Caco-2 (cell line): ENCODE measurements around the gene SHROOM3. TPM values are rescaled to one million over a fixed set of nuclear protein-coding genes. Genes with fewer than 3 reads are reported as not detected.

ENCODE experiments used
- BruUV-seq: library from RNA; stranded (reverse); fragments of 400-500 nt; replicated peaks from 2 replicates; lab custom pipeline; 2021; lab: Mats Ljungman, UMichigan
- CTCF ChIA-PET: fragments of 300-600 bp; sonication (Branson Sonifier 250); formaldehyde crosslinking; loops from one replicate; lab custom pipeline; 2022; ENCODE audit warnings: antibody characterized with exemption; lab: Charles Lee
- POLR2A ChIA-PET: fragments of 300-600 bp; sonication (Branson Sonifier 250); formaldehyde crosslinking; loops from one replicate; lab custom pipeline; 2022; ENCODE audit warnings: antibody characterized with exemption; lab: Charles Lee
- DNase-seq, 2 experiments: peaks; one replicate each; pipeline versions ENCODE4 v3.0.0 to v3.0.0-alpha.2; 2020 to 2022
- H3K27me3 ChIP-seq: replicated peaks from 2 replicates; pipeline ENCODE4 v1.6.0; 2011; ENCODE audit warnings: low read length; ENCODE audit not compliant: control insufficient read depth, insufficient read depth
- H3K36me3 ChIP-seq: 2 replicates; pipeline ENCODE4 v1.5.1; 2011; ENCODE audit warnings: low read length; ENCODE audit not compliant: control insufficient read depth, insufficient read depth
- H3K4me1 ChIP-seq: fragments of 250-450 bp; sonication (Bioruptor Pico); 2 replicates; pipeline ENCODE4 v1.5.1; 2020; ENCODE audit warnings: mild to moderate bottlenecking
- H3K4me3 ChIP-seq: 2 replicates; pipeline ENCODE4 v1.5.1; 2011; ENCODE audit warnings: low read depth, mild to moderate bottlenecking, control low read depth, low read length
- H3K9me3 ChIP-seq: fragments of 250-450 bp; sonication (Bioruptor Pico); 2 replicates; pipeline ENCODE4 v1.5.1; 2020; ENCODE audit warnings: mild to moderate bottlenecking, moderate library complexity
- H3K27ac Mint-ChIP-seq: one replicate; pipeline ENCODE4 v1.8.0; 2022; ENCODE audit warnings: mixed read lengths; ENCODE audit not compliant: unreplicated experiment
- H3K27me3 Mint-ChIP-seq: one replicate; pipeline ENCODE4 v1.8.0; 2022; ENCODE audit warnings: mixed read lengths; ENCODE audit not compliant: insufficient read depth, unreplicated experiment
- H3K36me3 Mint-ChIP-seq: one replicate; pipeline ENCODE4 v1.8.0; 2022; ENCODE audit warnings: mild to moderate bottlenecking, mixed read lengths; ENCODE audit not compliant: insufficient read depth, unreplicated experiment
- H3K4me1 Mint-ChIP-seq: one replicate; pipeline ENCODE4 v1.8.0; 2022; ENCODE audit warnings: low read depth, mixed read lengths; ENCODE audit not compliant: unreplicated experiment
- H3K4me3 Mint-ChIP-seq: one replicate; pipeline ENCODE4 v1.8.0; 2022; ENCODE audit warnings: mild to moderate bottlenecking, moderate library complexity, mixed read lengths; ENCODE audit not compliant: unreplicated experiment
- H3K9me3 Mint-ChIP-seq: one replicate; pipeline ENCODE4 v1.8.0; 2022; ENCODE audit warnings: mixed read lengths; ENCODE audit not compliant: unreplicated experiment
- intact Hi-C: fragments of 100-400 bp; cut with micrococcal nuclease; formaldehyde crosslinking; loops from one replicate; pipeline ENCODE4 v1.10.0; 2022; ENCODE audit not compliant: unreplicated experiment
- total RNA-seq: library from RNA; stranded (reverse); gene quantifications from 2 replicates; pipeline ENCODE4 v1.2.3, GENCODE V29; 2022
- TF ChIP-seq, protein P1 (sequence below), 2 experiments: fragments of 200-600 bp in 1 of 2; IDR thresholded peaks; 1 replicate in 1 of 2; 2 replicates in 1 of 2; pipeline versions ENCODE4 v1.5.1 to v1.8.0; 2011 to 2022; ENCODE audit warnings: antibody characterized with exemption in 1 of 2, control low read depth in 1 of 2, inconsistent platforms in 1 of 2, low read depth in 1 of 2, low read length in 1 of 2, mild to moderate bottlenecking in 1 of 2, moderate library complexity in 1 of 2; ENCODE audit not compliant: insufficient read depth in 1 of 2, severe bottlenecking in 1 of 2, unreplicated experiment in 1 of 2

Gene SHROOM3
- total RNA-seq, 1 experiment from 2014 or later = 16.3 TPM

- ChIA-PET POLR2A (no interaction called here), CTCF (no interaction called here)
- Histone ChIP-seq H3K4me1 (peaks cover 18% of the 10 kb centered on the region), H3K36me3 (no peaks in the 10 kb centered on the region), H3K9me3 (peaks cover 5% of the 10 kb centered on the region), H3K27me3 (no peaks in the 10 kb centered on the region), H3K4me3 (no peak overlapping the region)
- Mint-ChIP-seq H3K27me3 (no peaks in the 10 kb centered on the region), H3K4me3 (no peak overlapping the region), H3K36me3 (no peaks in the 10 kb centered on the region), H3K9me3 (peaks cover 15% of the 10 kb centered on the region), H3K4me1 (no peaks in the 10 kb centered on the region), H3K27ac (peak overlapping the region; percentile 85)
- intact Hi-C loops = no loop called here
- DNase-seq = no peak
- BruUV-seq = no TSS peak
- TF ChIP-seq, protein P1, sequence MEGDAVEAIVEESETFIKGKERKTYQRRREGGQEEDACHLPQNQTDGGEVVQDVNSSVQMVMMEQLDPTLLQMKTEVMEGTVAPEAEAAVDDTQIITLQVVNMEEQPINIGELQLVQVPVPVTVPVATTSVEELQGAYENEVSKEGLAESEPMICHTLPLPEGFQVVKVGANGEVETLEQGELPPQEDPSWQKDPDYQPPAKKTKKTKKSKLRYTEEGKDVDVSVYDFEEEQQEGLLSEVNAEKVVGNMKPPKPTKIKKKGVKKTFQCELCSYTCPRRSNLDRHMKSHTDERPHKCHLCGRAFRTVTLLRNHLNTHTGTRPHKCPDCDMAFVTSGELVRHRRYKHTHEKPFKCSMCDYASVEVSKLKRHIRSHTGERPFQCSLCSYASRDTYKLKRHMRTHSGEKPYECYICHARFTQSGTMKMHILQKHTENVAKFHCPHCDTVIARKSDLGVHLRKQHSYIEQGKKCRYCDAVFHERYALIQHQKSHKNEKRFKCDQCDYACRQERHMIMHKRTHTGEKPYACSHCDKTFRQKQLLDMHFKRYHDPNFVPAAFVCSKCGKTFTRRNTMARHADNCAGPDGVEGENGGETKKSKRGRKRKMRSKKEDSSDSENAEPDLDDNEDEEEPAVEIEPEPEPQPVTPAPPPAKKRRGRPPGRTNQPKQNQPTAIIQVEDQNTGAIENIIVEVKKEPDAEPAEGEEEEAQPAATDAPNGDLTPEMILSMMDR (IDR thresholded peaks at IDR 0.05; ENCODE audit: insufficient read depth in 1 of 2, low read depth in 1 of 2, low read length in 1 of 2, severe bottlenecking in 1 of 2, unreplicated experiment in 1 of 2) = no peak
Measured at GRCh38 chr4:76458825-76459224, 23.8 kb downstream of the SHROOM3 start.

GRCh38 chr4:76459291-76459723 lies 24.3 kb downstream of the SHROOM3 start:
- intact Hi-C loops = no loop called here
- POLR2A ChIA-PET = no interaction called here
- CTCF ChIA-PET = no interaction called here
- DNase-seq = peak; percentile 21 to 46
- Mint-ChIP-seq H3K27me3 (no peaks in the 10 kb centered on the region), H3K9me3 (peaks cover 19% of the 10 kb centered on the region), H3K27ac (peak overlapping the region; percentile 85), H3K4me3 (no peak overlapping the region), H3K4me1 (no peaks in the 10 kb centered on the region), H3K36me3 (no peaks in the 10 kb centered on the region)
- peaks cover 9% of the 10 kb centered on the region for H3K9me3 ChIP-seq
- H3K4me3 ChIP-seq = no peak overlapping the region
- TF ChIP-seq, protein P1 (IDR thresholded peaks at IDR 0.05; ENCODE audit: insufficient read depth in 1 of 2, low read depth in 1 of 2, low read length in 1 of 2, severe bottlenecking in 1 of 2, unreplicated experiment in 1 of 2) = no peak
- H3K27me3 ChIP-seq = no peaks in the 10 kb centered on the region
- H3K4me1 ChIP-seq = peaks cover 18% of the 10 kb centered on the region
- no peaks in the 10 kb centered on the region for H3K36me3 ChIP-seq
- BruUV-seq = no TSS peak

DNA sequence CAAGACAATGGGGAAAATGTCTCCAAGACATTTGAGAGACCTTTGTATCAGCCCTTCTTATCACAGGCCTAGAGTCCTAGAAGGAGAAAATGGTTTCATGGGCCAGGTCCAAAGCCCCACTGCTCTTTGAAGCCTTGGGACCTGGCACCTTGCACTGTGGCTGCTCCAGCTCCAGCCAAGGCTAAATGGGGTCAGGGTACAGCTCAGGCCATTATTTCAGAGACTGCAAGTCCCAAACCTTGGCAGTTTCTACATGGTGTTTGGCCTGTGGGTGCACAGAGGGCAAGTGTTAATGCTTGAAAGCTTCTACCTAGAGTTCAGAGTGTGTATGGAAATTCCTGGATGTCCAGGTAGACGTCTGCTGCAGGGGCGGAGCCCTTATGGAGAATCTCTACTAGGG lies 28.5 kb downstream of the SHROOM3 start:
- TF ChIP-seq, protein P1 (IDR thresholded peaks at IDR 0.05; ENCODE audit: insufficient read depth in 1 of 2, low read depth in 1 of 2, low read length in 1 of 2, severe bottlenecking in 1 of 2, unreplicated experiment in 1 of 2) = no peak
- BruUV-seq = no TSS peak
- Mint-ChIP-seq H3K4me1 (no peaks in the 10 kb centered on the region), H3K36me3 (no peaks in the 10 kb centered on the region), H3K27ac (no peak overlapping the region), H3K4me3 (no peak overlapping the region), H3K9me3 (peaks cover 28% of the 10 kb centered on the region), H3K27me3 (no peaks in the 10 kb centered on the region)
- POLR2A ChIA-PET = no interaction called here
- no peaks in the 10 kb centered on the region for H3K27me3 ChIP-seq
- DNase-seq = no peak
- H3K4me1 ChIP-seq = peaks cover 14% of the 10 kb centered on the region
- H3K4me3 ChIP-seq = no peak overlapping the region
- CTCF ChIA-PET = no interaction called here
- peaks cover 9% of the 10 kb centered on the region for H3K9me3 ChIP-seq
- H3K36me3 ChIP-seq = no peaks in the 10 kb centered on the region
- intact Hi-C loops = no loop called here
